GM18870 (cell line): ENCODE measurements around the gene SACM1L.

Source experiments
- ATAC-seq: cut with Tn5 transposase; IDR thresholded peaks from one replicate; pipeline ENCODE4 v1.9.1; 2021; ENCODE audit warnings: moderate library complexity; ENCODE audit not compliant: unreplicated experiment

The SACM1L gene

DNA sequence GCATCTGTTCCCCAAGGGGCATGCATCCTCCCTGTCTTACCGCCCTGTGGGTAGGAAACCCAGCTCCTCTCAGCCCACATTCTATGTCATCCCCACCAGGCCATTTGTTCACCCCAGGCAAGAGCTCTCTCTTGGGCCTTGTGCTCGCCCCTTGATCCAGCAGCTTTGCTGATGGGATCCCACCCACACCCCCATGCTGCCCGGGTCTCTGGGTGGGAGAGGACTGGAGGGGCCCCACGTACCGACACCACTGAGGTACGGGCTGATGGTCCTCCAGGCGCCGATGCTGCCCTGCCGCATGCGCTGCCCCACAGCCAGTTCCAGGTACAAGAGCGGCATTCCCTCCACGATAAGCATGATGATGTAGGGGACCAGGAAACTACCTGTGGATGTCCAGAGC, 92.6 kb downstream of the SACM1L start:
- no peak for ATAC-seq

GRCh38 chr3:45782381-45782780, 93.2 kb downstream of the SACM1L start:
- ATAC-seq: no peak

DNA sequence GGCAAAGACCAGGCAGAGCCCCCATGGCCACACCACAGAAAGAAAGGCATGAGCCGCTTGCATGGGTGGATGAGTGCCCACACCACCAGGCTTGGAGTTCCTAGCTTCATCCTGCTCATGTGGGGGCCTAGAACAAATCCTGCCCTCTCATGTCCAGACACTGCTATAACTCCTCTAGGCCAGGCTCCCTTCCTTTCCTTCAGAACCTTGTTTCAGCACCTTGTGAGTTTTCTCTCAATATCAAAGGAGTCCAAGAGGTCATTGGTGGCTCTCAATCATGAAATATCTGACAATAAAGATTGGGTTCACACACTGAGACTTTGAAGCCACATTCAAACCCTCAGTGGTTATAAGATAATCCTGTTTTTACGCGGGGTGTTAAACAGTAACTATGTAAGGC, 94.5 kb downstream of the SACM1L start:
- no peak for ATAC-seq

DNA sequence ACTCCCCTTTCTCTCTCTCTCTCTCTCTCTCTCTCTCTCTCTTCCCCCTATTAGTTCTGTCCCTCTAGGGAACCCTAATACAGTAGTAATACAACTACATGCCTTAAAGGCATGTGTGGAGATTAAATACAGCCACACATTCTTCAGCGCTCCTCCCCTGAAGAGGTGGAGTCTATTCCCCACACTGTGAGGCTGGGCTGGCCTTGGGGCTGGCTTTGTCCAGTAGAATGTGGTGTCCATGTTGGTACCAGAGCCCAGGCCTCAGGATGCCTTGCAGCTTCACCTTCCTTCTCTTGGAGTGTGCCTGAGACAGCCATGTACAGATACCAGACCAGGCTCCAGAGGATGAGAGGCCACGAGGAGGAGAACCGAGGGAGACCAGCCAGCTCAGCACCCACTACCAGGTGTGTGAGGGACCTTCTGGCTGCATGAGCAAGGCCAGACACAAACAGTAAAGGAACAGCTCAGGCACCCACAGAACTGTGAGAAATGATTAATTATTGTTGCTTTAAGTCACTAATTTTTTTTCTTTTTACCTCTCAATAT, 96.5 kb downstream of the SACM1L start:
- ATAC-seq: no peak

DNA sequence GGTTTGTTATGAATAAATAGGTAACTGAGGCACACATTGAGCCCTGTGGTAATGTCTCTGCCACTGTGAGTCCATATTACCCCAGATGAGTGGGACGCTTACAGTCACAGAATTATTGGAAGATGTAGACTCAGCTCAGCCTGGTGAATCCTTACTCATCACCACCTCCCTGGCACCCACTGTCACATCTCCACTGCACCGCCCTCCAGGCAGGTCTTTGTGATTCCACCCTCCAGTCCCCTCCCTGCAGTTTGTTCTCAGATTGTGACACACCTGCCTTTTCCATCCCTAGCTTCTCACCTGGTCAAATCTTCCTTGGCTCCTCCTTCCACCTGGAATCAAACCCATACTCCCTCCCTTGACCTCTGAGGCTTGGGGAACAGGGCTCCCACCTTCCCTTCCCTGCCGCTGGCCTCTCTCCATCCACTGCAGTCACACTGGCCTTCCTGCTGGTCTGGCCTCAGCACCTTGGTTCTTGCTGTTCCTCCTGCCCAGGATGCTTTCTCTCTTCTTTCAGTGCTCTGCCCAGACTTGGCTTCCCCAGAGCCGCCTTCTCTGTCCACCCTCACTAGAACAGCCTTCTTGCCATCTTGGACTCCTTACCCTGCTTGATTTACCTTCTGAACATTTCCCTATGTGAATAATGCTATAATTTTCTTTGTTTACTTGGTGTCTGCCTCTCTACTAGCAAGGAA, 97.8 kb downstream of the SACM1L start:
- ATAC-seq: no peak

GRCh38 chr3:45787551-45787950, 98.4 kb downstream of the SACM1L start:
- no peak for ATAC-seq

- no peak for ATAC-seq
These were observed 100.1 kb downstream of the SACM1L start for GRCh38 chr3:45789235-45789812.

DNA sequence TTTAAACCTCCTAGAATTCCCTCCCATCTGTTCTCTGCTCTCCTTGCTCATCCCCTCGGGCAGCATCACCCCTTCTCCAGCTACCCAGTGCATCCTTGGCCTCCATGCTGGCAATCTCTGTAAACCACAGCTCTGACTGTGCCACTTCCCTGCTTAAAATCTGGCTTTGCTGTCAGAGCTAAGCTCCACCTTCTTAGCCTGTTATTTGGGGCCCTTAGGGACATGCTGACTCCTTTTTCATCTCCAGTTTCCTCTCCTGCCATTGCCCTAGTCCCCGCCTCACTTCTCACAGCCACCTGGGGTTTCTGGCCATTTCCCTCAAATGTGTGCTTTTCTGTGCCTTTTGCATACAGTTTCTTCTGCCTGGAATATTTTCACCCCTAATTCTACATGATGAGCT, 101.4 kb downstream of the SACM1L start:
- ATAC-seq: no peak

DNA sequence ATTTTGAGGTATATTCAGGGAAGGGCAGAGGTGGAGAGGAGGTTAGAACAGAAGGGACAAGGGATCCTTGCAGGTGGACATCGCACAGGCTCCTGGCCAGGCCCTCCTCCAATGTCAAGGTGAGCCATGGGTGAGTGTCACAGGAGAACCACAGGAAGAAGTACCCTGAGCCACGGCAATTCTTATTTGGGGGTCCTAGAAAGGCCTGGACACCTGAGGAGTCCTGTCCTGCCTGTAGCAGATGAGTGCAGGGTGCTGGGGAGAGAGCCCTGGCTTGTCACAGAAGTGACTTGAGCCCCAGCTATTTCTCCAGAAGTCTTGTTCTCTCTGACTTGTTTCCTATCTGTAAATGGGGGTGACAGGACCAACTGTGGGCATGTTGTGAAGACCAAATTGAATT, 102.8 kb downstream of the SACM1L start:
- no peak for ATAC-seq

DNA sequence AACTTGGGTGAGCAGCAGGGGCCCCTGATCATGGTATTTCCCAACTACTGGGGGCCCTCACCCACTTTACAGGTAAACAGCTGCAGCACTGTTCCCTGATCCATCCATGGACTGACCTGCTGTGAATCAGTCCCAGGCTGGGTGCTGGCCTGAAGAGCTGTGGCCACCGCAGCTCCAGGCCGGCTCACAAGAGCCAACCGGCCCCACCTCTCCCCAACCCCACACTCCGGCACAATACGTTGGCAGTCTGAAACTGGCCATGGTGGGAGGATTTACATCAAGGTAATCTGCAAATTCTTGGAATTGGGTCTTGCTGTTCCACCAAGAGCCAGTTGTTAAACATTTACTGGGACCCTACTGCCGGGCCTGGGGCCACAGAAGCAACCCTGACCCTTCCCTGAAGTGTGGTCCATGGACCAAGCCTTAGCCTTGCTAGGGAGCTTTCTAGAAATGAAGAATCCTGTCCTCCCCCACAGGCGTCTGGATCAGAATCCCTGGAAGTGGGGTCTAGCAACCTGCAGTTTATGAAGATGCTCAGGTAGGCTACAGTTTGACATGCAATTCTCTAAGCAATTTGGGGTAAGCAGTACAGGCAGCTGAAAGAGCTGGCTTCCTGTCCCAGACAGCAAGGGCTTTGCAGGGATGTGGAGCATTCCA, 103.4 kb downstream of the SACM1L start:
- ATAC-seq: no peak

GRCh38 chr3:45793482-45794176, 104.4 kb downstream of the SACM1L start:
- ATAC-seq: no peak

GRCh38 chr3:45794177-45794560, 105.0 kb downstream of the SACM1L start:
- no peak for ATAC-seq

GRCh38 chr3:45794660-45795059, 105.5 kb downstream of the SACM1L start:
- no peak for ATAC-seq
